HEK293 (cell line): ENCODE data around the gene KIF27.
A peak's percentile ranks its signal among the peaks of the same experiment; 100 is the strongest.
"Not testable (repeated sequence)": the region's sequence is repeated elsewhere in the genome, so short reads cannot be mapped to it uniquely, and the experiment has no call there.

Experiments used
- CTCF ChIA-PET: fragments of 350-600 bp; formaldehyde crosslinking; extraction: SDS; loops from one replicate; lab custom pipeline; 2021; ENCODE audit warnings: antibody characterized with exemption; lab: Yijun Ruan, JAX
- POLR2A ChIA-PET: fragments of 300-600 bp; formaldehyde crosslinking; extraction: SDS; loops from one replicate; lab custom pipeline; 2020; ENCODE audit warnings: antibody characterized with exemption, inconsistent platforms; lab: Yijun Ruan, JAX
- H3K27ac ChIP-seq: fragments of 200-500 bp; sonication (Bioruptor generic); 2 replicates; pipeline ENCODE4 v1.5.1; 2014; ENCODE audit warnings: low read depth, low read length, control low read depth, inconsistent platforms; ENCODE audit errors: extremely low read depth
- H3K36me3 ChIP-seq, 2 experiments: fragments of 200-500 bp in 1 of 2; sonication (Bioruptor generic) in 1 of 2; 1 replicate in 1 of 2; 2 replicates in 1 of 2; pipeline ENCODE4 v1.5.1; 2014 to 2017; ENCODE audit warnings: inconsistent platforms in 2 of 2, low read length in 2 of 2; ENCODE audit not compliant: control insufficient read depth in 2 of 2, insufficient read depth in 1 of 2
- H3K4me1 ChIP-seq: fragments of 200-500 bp; sonication (Bioruptor generic); 2 replicates; pipeline ENCODE4 v1.5.1; 2014; ENCODE audit warnings: mild to moderate bottlenecking, low read length, inconsistent platforms; ENCODE audit not compliant: control insufficient read depth, insufficient read depth
- H3K4me3 ChIP-seq: 2 replicates; pipeline ENCODE4 v1.5.1; 2011; ENCODE audit warnings: low read depth, mild to moderate bottlenecking, control low read depth, low read length, moderate library complexity
- H3K9me3 ChIP-seq: fragments of 200-500 bp; sonication (Bioruptor generic); 2 replicates; pipeline ENCODE4 v1.5.1; 2014; ENCODE audit warnings: low read depth, low read length, inconsistent platforms; ENCODE audit not compliant: control insufficient read depth, insufficient read depth
- ZNF654 ChIP-seq: fragments of 450-650 bp; formaldehyde crosslinking; IDR thresholded peaks from 2 replicates; pipeline ENCODE4 v1.5.1; 2016; ENCODE audit warnings: low read depth, missing biosample characterization, missing genetic modification characterization
- ZNF664 ChIP-seq: fragments of 450-650 bp; formaldehyde crosslinking; IDR thresholded peaks from 2 replicates; pipeline ENCODE4 v1.5.1; 2016; ENCODE audit warnings: missing biosample characterization, missing genetic modification characterization

Gene KIF27

GRCh38 chr9:83886498-83886897 is 34.7 kb downstream of the KIF27 start:
- H3K27ac ChIP-seq, POLR2A ChIA-PET, H3K36me3 ChIP-seq, H3K4me3 ChIP-seq, H3K4me1 ChIP-seq, H3K9me3 ChIP-seq: not testable (repeated sequence)
- CTCF ChIA-PET = interaction anchor here (0.6 to 1.2 kb wide), 4 partner anchors 25 to 1955 kb away, joined by 3 to 5 read pairs (median 4); no protein-coding TSS in a partner anchor

GRCh38 chr9:83885559-83886240 is 35.5 kb downstream of the KIF27 start:
- H3K4me1 ChIP-seq, H3K27ac ChIP-seq, POLR2A ChIA-PET, H3K9me3 ChIP-seq, H3K36me3 ChIP-seq, H3K4me3 ChIP-seq: not testable (repeated sequence)
- CTCF ChIA-PET = interaction anchor here (0.6 to 1.2 kb wide), 2 partner anchors 1472 to 1956 kb away, joined by 4 to 5 read pairs; no protein-coding TSS in a partner anchor

GRCh38 chr9:83881687-83882408 is 39.4 kb downstream of the KIF27 start:
- H3K36me3 ChIP-seq, CTCF ChIA-PET, POLR2A ChIA-PET, H3K27ac ChIP-seq, H3K4me1 ChIP-seq, H3K4me3 ChIP-seq, H3K9me3 ChIP-seq: not testable (repeated sequence)

GRCh38 chr9:83875559-83875958 is 45.7 kb downstream of the KIF27 start:
- CTCF ChIA-PET, H3K4me1 ChIP-seq, H3K4me3 ChIP-seq, H3K36me3 ChIP-seq, POLR2A ChIA-PET, H3K27ac ChIP-seq, H3K9me3 ChIP-seq: not testable (repeated sequence)

- CTCF ChIA-PET, H3K4me1 ChIP-seq, H3K4me3 ChIP-seq, H3K9me3 ChIP-seq, POLR2A ChIA-PET, H3K27ac ChIP-seq: not testable (repeated sequence)
- H3K36me3 ChIP-seq = peaks cover 0 to 15% of the 10 kb centered on the region in 2 experiments; a peak in 1 of 3 replicates
Observed at GRCh38 chr9:83849895-83850294, 71.3 kb downstream of the KIF27 start.

- H3K27ac ChIP-seq, H3K9me3 ChIP-seq, H3K4me3 ChIP-seq, H3K4me1 ChIP-seq, POLR2A ChIA-PET, CTCF ChIA-PET, H3K36me3 ChIP-seq: not testable (repeated sequence)
- TF ChIP-seq ZNF654 (tag by site-specific recombination) (peak; percentile 8; the same call in 1 of the 2 replicates), ZNF664 (tag by site-specific recombination) (0 out of 2 replicates have a peak, but pooled peaks have one; percentile 17)
Observed at GRCh38 chr9:83837070-83837643, 84.1 kb downstream of the KIF27 start.

GRCh38 chr9:83830426-83831071 is 90.7 kb downstream of the KIF27 start:
- H3K4me1 ChIP-seq, H3K27ac ChIP-seq, H3K36me3 ChIP-seq, H3K9me3 ChIP-seq, POLR2A ChIA-PET, H3K4me3 ChIP-seq: not testable (repeated sequence)
- CTCF ChIA-PET = interaction anchor here (0.6 kb wide), 1 partner anchor 495 kb away, joined by 3 read pairs; no protein-coding TSS in a partner anchor

GRCh38 chr9:83824986-83825623 is 96.1 kb downstream of the KIF27 start:
- H3K36me3 ChIP-seq, H3K4me1 ChIP-seq, H3K4me3 ChIP-seq, H3K27ac ChIP-seq, H3K9me3 ChIP-seq: not testable (repeated sequence)
- CTCF ChIA-PET = interaction anchor here (0.7 kb wide), 1 partner anchor 11 kb away, joined by 3 read pairs; no protein-coding TSS in a partner anchor
- POLR2A ChIA-PET = interaction anchor here (0.6 kb wide), 1 partner anchor 204 kb away, joined by 3 read pairs; no protein-coding TSS in a partner anchor
